Skeletal muscle tissue (tissue), 4 donors: Measurements from ENCODE around the gene BOD1L1. TPM values are rescaled to one million over a fixed set of nuclear protein-coding genes. Genes with fewer than 3 reads are reported as not detected.
A peak's percentile ranks its signal among the peaks of the same experiment; 100 is the strongest.

Experiments used
- H3K27ac ChIP-seq: one replicate; pipeline ENCODE4 v1.7.0; 2013; ENCODE audit warnings: mild to moderate bottlenecking, low read depth, low read length, inconsistent platforms
- H3K27me3 ChIP-seq, 3 donors: one replicate each; pipeline ENCODE4 v1.7.0; 2013; ENCODE audit warnings: low read length in 3 of 3; ENCODE audit not compliant: control insufficient read depth in 3 of 3, insufficient read depth in 3 of 3
- H3K36me3 ChIP-seq, 3 donors: one replicate each; pipeline ENCODE4 v1.7.0; 2013; ENCODE audit warnings: low read length in 3 of 3; ENCODE audit not compliant: control insufficient read depth in 3 of 3, insufficient read depth in 3 of 3
- H3K4me1 ChIP-seq, 3 donors: one replicate each; pipeline ENCODE4 v1.7.0; 2013; ENCODE audit warnings: low read length in 3 of 3, mild to moderate bottlenecking in 3 of 3; ENCODE audit not compliant: control insufficient read depth in 3 of 3, insufficient read depth in 3 of 3
- H3K4me3 ChIP-seq, 3 donors: one replicate each; pipeline ENCODE4 v1.7.0; 2013; ENCODE audit warnings: low read length in 3 of 3
- H3K9ac ChIP-seq, 3 donors: one replicate each; pipeline ENCODE4 v1.7.0; 2013; ENCODE audit warnings: low read length in 3 of 3, mild to moderate bottlenecking in 3 of 3, moderate library complexity in 2 of 3, low read depth in 1 of 3
- H3K9me3 ChIP-seq, 3 donors: one replicate each; pipeline ENCODE4 v1.7.0; 2013; ENCODE audit warnings: low read length in 3 of 3; ENCODE audit not compliant: control insufficient read depth in 3 of 3
- total RNA-seq: library from RNA; depleted of rRNA; stranded (reverse); fragments of >200 nt; gene quantifications from one replicate; pipeline ENCODE4 v1.2.3, GENCODE V29; 2014
- donor health status: Osteomylitis.

The BOD1L1 gene
- total RNA-seq = 15.1 TPM

GRCh38 chr4:13627606-13628311, at the start of gene BOD1L1:
TSS of gene BOD1L1 (minus strand) at chr4:13627725. CDS start at chr4:13627587, 138 bp downstream.
- no peaks in the 10 kb centered on the region for H3K36me3 ChIP-seq
- no peaks in the 10 kb centered on the region for H3K27me3 ChIP-seq
- peaks cover 11 to 28% (median 21%) of the 10 kb centered on the region in 3 donors for H3K4me1 ChIP-seq
- peak within 1 kb of the TSS; percentile 97 to 99 (median 97) for H3K9ac ChIP-seq
- H3K27ac ChIP-seq = peak within 1 kb of the TSS; percentile 91
- H3K9me3 ChIP-seq = no peaks in the 10 kb centered on the region
- H3K4me3 ChIP-seq = peak within 1 kb of the TSS; percentile 97 to 99 (median 97)

- H3K27me3 ChIP-seq = no peaks in the 10 kb centered on the region
- H3K36me3 ChIP-seq = no peaks in the 10 kb centered on the region
- H3K9me3 ChIP-seq = no peaks in the 10 kb centered on the region
- H3K4me1 ChIP-seq = no peaks in the 10 kb centered on the region
- H3K4me3 ChIP-seq = no peak overlapping the region
- H3K9ac ChIP-seq = no peak overlapping the region
- no peak overlapping the region for H3K27ac ChIP-seq
These were observed 47.4 kb upstream of the BOD1L1 start for GRCh38 chr4:13674971-13675370.

GRCh38 chr4:13673167-13673566, 45.6 kb upstream of the BOD1L1 start:
- no peaks in the 10 kb centered on the region for H3K9me3 ChIP-seq
- H3K4me3 ChIP-seq = no peak overlapping the region
- H3K9ac ChIP-seq = no peak overlapping the region
- no peaks in the 10 kb centered on the region for H3K4me1 ChIP-seq
- no peak overlapping the region for H3K27ac ChIP-seq
- no peaks in the 10 kb centered on the region for H3K27me3 ChIP-seq
- no peaks in the 10 kb centered on the region for H3K36me3 ChIP-seq

- Histone ChIP-seq H3K9ac (no peak overlapping the region), H3K4me3 (no peak overlapping the region), H3K27me3 (no peaks in the 10 kb centered on the region), H3K36me3 (no peaks in the 10 kb centered on the region), H3K27ac (no peak overlapping the region), H3K4me1 (no peaks in the 10 kb centered on the region), H3K9me3 (no peaks in the 10 kb centered on the region)
These were observed 43.1 kb upstream of the BOD1L1 start for GRCh38 chr4:13670456-13671160.

- H3K36me3 ChIP-seq = no peaks in the 10 kb centered on the region
- no peak overlapping the region for H3K9ac ChIP-seq
- no peak overlapping the region for H3K4me3 ChIP-seq
- H3K27me3 ChIP-seq = no peaks in the 10 kb centered on the region
- no peak overlapping the region for H3K27ac ChIP-seq
- H3K9me3 ChIP-seq = no peaks in the 10 kb centered on the region
- H3K4me1 ChIP-seq = no peaks in the 10 kb centered on the region
These were observed 38.5 kb upstream of the BOD1L1 start for GRCh38 chr4:13665701-13666660.

GRCh38 chr4:13659341-13660070, 32.0 kb upstream of the BOD1L1 start:
- no peaks in the 10 kb centered on the region for H3K9me3 ChIP-seq
- no peaks in the 10 kb centered on the region for H3K36me3 ChIP-seq
- H3K27ac ChIP-seq = no peak overlapping the region
- no peak overlapping the region for H3K9ac ChIP-seq
- peaks cover 0 to 10% (median 0%) of the 10 kb centered on the region in 3 donors for H3K27me3 ChIP-seq
- H3K4me1 ChIP-seq = peaks cover under 1 to 3% (median 2%) of the 10 kb centered on the region in 3 donors
- no peak overlapping the region for H3K4me3 ChIP-seq

- Histone ChIP-seq H3K27me3 (peaks cover 0 to 12% (median 0%) of the 10 kb centered on the region in 3 donors), H3K9me3 (no peaks in the 10 kb centered on the region), H3K4me3 (peak overlapping the region; percentile 40 to 45 (median 41)), H3K36me3 (no peaks in the 10 kb centered on the region), H3K27ac (no peak overlapping the region), H3K9ac (no peak overlapping the region), H3K4me1 (peaks cover 4 to 7% (median 6%) of the 10 kb centered on the region in 3 donors)
These were observed 29.3 kb upstream of the BOD1L1 start for GRCh38 chr4:13656569-13657405.

GRCh38 chr4:13654162-13654797, 26.8 kb upstream of the BOD1L1 start:
- peak overlapping the region; percentile 73 to 74 (median 73) for H3K4me3 ChIP-seq
- H3K27ac ChIP-seq = no peak overlapping the region
- H3K9ac ChIP-seq = peak overlapping the region in 1 of 3 donors; percentile 62
- peaks cover 0 to 12% (median 0%) of the 10 kb centered on the region in 3 donors for H3K27me3 ChIP-seq
- no peaks in the 10 kb centered on the region for H3K36me3 ChIP-seq
- peaks cover 4 to 7% (median 6%) of the 10 kb centered on the region in 3 donors for H3K4me1 ChIP-seq
- H3K9me3 ChIP-seq = no peaks in the 10 kb centered on the region
